Coronary artery (tissue), 2 donors: ENCODE results near the gene C12orf60.

Experiments
- DNase-seq: peaks from one replicate; pipeline ENCODE4 v3.0.0-alpha.2; 2017; ENCODE audit warnings: low spot score
- H3K27ac ChIP-seq, 2 donors: fragments of 200-600 bp; sonication (generic); one replicate each; pipeline ENCODE4 v1.5.1; 2016 to 2019
- H3K4me3 ChIP-seq: fragments of 200-600 bp; sonication (generic); 2 replicates; pipeline ENCODE4 v1.5.1; 2016; ENCODE audit warnings: mild to moderate bottlenecking, moderate library complexity
- CTCF ChIP-seq: fragments of 200-600 bp; sonication (generic); IDR thresholded peaks from one replicate; pipeline ENCODE4 v1.5.1; 2019; ENCODE audit warnings: antibody characterized with exemption

Gene C12orf60

GRCh38 chr12:14824012-14824634 is 20.7 kb downstream of the C12orf60 start:
- no peak for TF ChIP-seq CTCF
- DNase-seq: no peak
- Histone ChIP-seq H3K27ac (no peak overlapping the region), H3K4me3 (no peak overlapping the region)

GRCh38 chr12:14825256-14825655 is 21.8 kb downstream of the C12orf60 start:
- Histone ChIP-seq H3K4me3 (no peak overlapping the region), H3K27ac (no peak overlapping the region)
- no peak for TF ChIP-seq CTCF
- DNase-seq: no peak

- no peak for TF ChIP-seq CTCF
- Histone ChIP-seq H3K4me3 (no peak overlapping the region), H3K27ac (peak overlapping the region; percentile 32 to 41)
These were observed 23.0 kb downstream of the C12orf60 start for GRCh38 chr12:14826491-14826890.

GRCh38 chr12:14827043-14827442 is 23.6 kb downstream of the C12orf60 start:
- Histone ChIP-seq H3K27ac (peak overlapping the region; percentile 32 to 42), H3K4me3 (no peak overlapping the region)
- no peak for TF ChIP-seq CTCF
- DNase-seq: no peak

More at GRCh38 chr12:14826491-14826890, 23.0 kb downstream of the C12orf60 start:
- DNase-seq: no peak

GRCh38 chr12:14828892-14829291 is 25.4 kb downstream of the C12orf60 start:
- DNase-seq: no peak

GRCh38 chr12:14833336-14833735 is 29.9 kb downstream of the C12orf60 start:
- TF ChIP-seq CTCF: no peak
- Histone ChIP-seq H3K4me3 (no peak overlapping the region), H3K27ac (no peak overlapping the region)
- no peak for DNase-seq

More at GRCh38 chr12:14828892-14829291, 25.4 kb downstream of the C12orf60 start:
- TF ChIP-seq CTCF: no peak
- Histone ChIP-seq H3K4me3 (no peak overlapping the region), H3K27ac (no peak overlapping the region)

GRCh38 chr12:14833952-14834351 is 30.5 kb downstream of the C12orf60 start:
- no peak for DNase-seq
- no peak overlapping the region for H3K4me3 ChIP-seq
- TF ChIP-seq CTCF: no peak
- no peak overlapping the region for H3K27ac ChIP-seq
